ENCODE measurements around the gene XCL2.

- TF ChIP-seq POLR2A (IDR thresholded peaks at IDR 0.05; ENCODE audit: low read depth, low read length) (no peak), TAF1 (IDR thresholded peaks at IDR 0.05; ENCODE audit: low read depth, low read length) (no peak)
These were observed 25.6 kb downstream of the XCL2 start for GRCh38 chr1:168518201-168518689.
